ENCODE data around the gene IGSF5. TPM values are rescaled to one million over a fixed set of nuclear protein-coding genes. Genes with fewer than 3 reads are reported as not detected.
"Not testable (repeated sequence)": the region's sequence is repeated elsewhere in the genome, so short reads cannot be mapped to it uniquely, and the experiment has no call there.

The IGSF5 gene
- total RNA-seq, 1 donor from 2014 or later = not detected

- no peak for DNase-seq (ENCODE audit: extremely low read depth, low read depth, low spot score)
Observed at GRCh38 chr21:39737376-39738000, 7.5 kb upstream of the IGSF5 start.

GRCh38 chr21:39738566-39738965 lies 6.4 kb upstream of the IGSF5 start:
- DNase-seq (ENCODE audit: extremely low read depth, low read depth, low spot score) = no peak

GRCh38 chr21:39739531-39739930 lies 5.5 kb upstream of the IGSF5 start:
- DNase-seq (ENCODE audit: extremely low read depth, low read depth, low spot score) = not testable (repeated sequence)

- not testable (repeated sequence) for DNase-seq (ENCODE audit: extremely low read depth, low read depth, low spot score)
Observed at GRCh38 chr21:39742561-39742960, 2.4 kb upstream of the IGSF5 start.

GRCh38 chr21:39745332-39745731 lies 349 bp downstream of the IGSF5 start:
- not testable (repeated sequence) for DNase-seq (ENCODE audit: extremely low read depth, low read depth, low spot score)

GRCh38 chr21:39750670-39751069 lies 5.7 kb downstream of the IGSF5 start:
- DNase-seq (ENCODE audit: extremely low read depth, low read depth, low spot score) = no peak

GRCh38 chr21:39754811-39755210 lies 9.8 kb downstream of the IGSF5 start:
- no peak for DNase-seq (ENCODE audit: extremely low read depth, low read depth, low spot score)

- DNase-seq (ENCODE audit: extremely low read depth, low read depth, low spot score) = no peak
Observed at GRCh38 chr21:39756285-39756684, 11.3 kb downstream of the IGSF5 start.

GRCh38 chr21:39763272-39763970 lies 18.4 kb downstream of the IGSF5 start:
- DNase-seq (ENCODE audit: extremely low read depth, low read depth, low spot score) = no peak

- DNase-seq (ENCODE audit: extremely low read depth, low read depth, low spot score) = no peak
Observed at GRCh38 chr21:39774227-39774626, 29.2 kb downstream of the IGSF5 start.

- no peak for DNase-seq (ENCODE audit: extremely low read depth, low read depth, low spot score)
Observed at GRCh38 chr21:39775816-39776215, 30.8 kb downstream of the IGSF5 start.

- DNase-seq (ENCODE audit: extremely low read depth, low read depth, low spot score) = no peak
Observed at GRCh38 chr21:39776589-39776988, 31.6 kb downstream of the IGSF5 start.

GRCh38 chr21:39781331-39781730 lies 36.3 kb downstream of the IGSF5 start:
- DNase-seq (ENCODE audit: extremely low read depth, low read depth, low spot score) = no peak

- DNase-seq (ENCODE audit: extremely low read depth, low read depth, low spot score) = no peak
Observed at GRCh38 chr21:39788383-39788782, 43.4 kb downstream of the IGSF5 start.

- no peak for DNase-seq (ENCODE audit: extremely low read depth, low read depth, low spot score)
Observed at GRCh38 chr21:39796466-39796865, 51.5 kb downstream of the IGSF5 start.

GRCh38 chr21:39799178-39799577 lies 54.2 kb downstream of the IGSF5 start:
- no peak for DNase-seq (ENCODE audit: extremely low read depth, low read depth, low spot score)

- no peak for DNase-seq (ENCODE audit: extremely low read depth, low read depth, low spot score)
Observed at GRCh38 chr21:39800311-39800710, 55.3 kb downstream of the IGSF5 start.

GRCh38 chr21:39802217-39802616 lies 57.2 kb downstream of the IGSF5 start:
- DNase-seq (ENCODE audit: extremely low read depth, low read depth, low spot score) = no peak

- DNase-seq (ENCODE audit: extremely low read depth, low read depth, low spot score) = no peak
Observed at GRCh38 chr21:39803393-39803792, 58.4 kb downstream of the IGSF5 start.

- no peak for DNase-seq (ENCODE audit: extremely low read depth, low read depth, low spot score)
Observed at GRCh38 chr21:39804240-39804639, 59.3 kb downstream of the IGSF5 start.

GRCh38 chr21:39805983-39806382 lies 61.0 kb downstream of the IGSF5 start:
- no peak for DNase-seq (ENCODE audit: extremely low read depth, low read depth, low spot score)

GRCh38 chr21:39807738-39808137 lies 62.8 kb downstream of the IGSF5 start:
- DNase-seq (ENCODE audit: extremely low read depth, low read depth, low spot score) = no peak

- no peak for DNase-seq (ENCODE audit: extremely low read depth, low read depth, low spot score)
Observed at GRCh38 chr21:39809936-39810335, 65.0 kb downstream of the IGSF5 start.

Measured in glomerular endothelial cell (primary cell).